ENCODE measurements around the gene CD52.

GRCh38 chr1:26353210-26353859 is 35.6 kb downstream of the CD52 start:
- TF ChIP-seq, protein P1, sequence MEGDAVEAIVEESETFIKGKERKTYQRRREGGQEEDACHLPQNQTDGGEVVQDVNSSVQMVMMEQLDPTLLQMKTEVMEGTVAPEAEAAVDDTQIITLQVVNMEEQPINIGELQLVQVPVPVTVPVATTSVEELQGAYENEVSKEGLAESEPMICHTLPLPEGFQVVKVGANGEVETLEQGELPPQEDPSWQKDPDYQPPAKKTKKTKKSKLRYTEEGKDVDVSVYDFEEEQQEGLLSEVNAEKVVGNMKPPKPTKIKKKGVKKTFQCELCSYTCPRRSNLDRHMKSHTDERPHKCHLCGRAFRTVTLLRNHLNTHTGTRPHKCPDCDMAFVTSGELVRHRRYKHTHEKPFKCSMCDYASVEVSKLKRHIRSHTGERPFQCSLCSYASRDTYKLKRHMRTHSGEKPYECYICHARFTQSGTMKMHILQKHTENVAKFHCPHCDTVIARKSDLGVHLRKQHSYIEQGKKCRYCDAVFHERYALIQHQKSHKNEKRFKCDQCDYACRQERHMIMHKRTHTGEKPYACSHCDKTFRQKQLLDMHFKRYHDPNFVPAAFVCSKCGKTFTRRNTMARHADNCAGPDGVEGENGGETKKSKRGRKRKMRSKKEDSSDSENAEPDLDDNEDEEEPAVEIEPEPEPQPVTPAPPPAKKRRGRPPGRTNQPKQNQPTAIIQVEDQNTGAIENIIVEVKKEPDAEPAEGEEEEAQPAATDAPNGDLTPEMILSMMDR (optimal IDR thresholded peaks at IDR 0.05 in 1 of 3, IDR thresholded peaks at IDR 0.05 in 1 of 3, conservative IDR thresholded peaks at IDR 0.05 in 1 of 3; ENCODE audit: extremely low read depth in 1 of 3, insufficient read depth in 2 of 3, low read length in 3 of 3) = no peak
- TF ChIP-seq EZH2 (IDR thresholded peaks at IDR 0.05; ENCODE audit: low read length) = no peak
